Lung microvascular endothelial cell (primary cell): ENCODE results near the gene CAPSL. TPM values are rescaled to one million over a fixed set of nuclear protein-coding genes. Genes with fewer than 3 reads are reported as not detected.
"Not testable (repeated sequence)": the region's sequence is repeated elsewhere in the genome, so short reads cannot be mapped to it uniquely, and the experiment has no call there.

Experiments
- DNase-seq, 2 donors: peaks; one replicate each; pipeline versions ENCODE4 v3.0.0 to v3.0.0-alpha.2; 2010; ENCODE audit warnings: low read depth in 2 of 2
- total RNA-seq: library from RNA; depleted of rRNA; stranded (reverse); fragments of >200 nt; gene quantifications from 2 replicates; pipeline ENCODE4 v1.2.1, GENCODE V29; 2014

The CAPSL gene
- total RNA-seq: not detected in 2 replicates

GRCh38 chr5:35938568-35939227 is at the start of gene CAPSL:
Gene CAPSL (minus strand): TSS chr5:35938622. CDS start chr5:35921120, 17,502 bp downstream.
- DNase-seq: peak; percentile 27 to 32

- no peak for DNase-seq
Observed at GRCh38 chr5:35987776-35988175, 49.4 kb upstream of the CAPSL start.

- no peak for DNase-seq
Observed at GRCh38 chr5:35979715-35980114, 41.3 kb upstream of the CAPSL start.

- DNase-seq: not testable (repeated sequence)
Observed at GRCh38 chr5:35976859-35977258, 38.4 kb upstream of the CAPSL start.

GRCh38 chr5:35974570-35974969 is 36.1 kb upstream of the CAPSL start:
- no peak for DNase-seq

GRCh38 chr5:35971878-35972210 is 33.4 kb upstream of the CAPSL start:
- DNase-seq: no peak

- no peak for DNase-seq
Observed at GRCh38 chr5:35971186-35971877, 32.9 kb upstream of the CAPSL start.

- peak; percentile 6 to 21 for DNase-seq
Observed at GRCh38 chr5:35963381-35963843, 25.0 kb upstream of the CAPSL start.

- DNase-seq: no peak
Observed at GRCh38 chr5:35960328-35960727, 21.9 kb upstream of the CAPSL start.

- DNase-seq: no peak
Observed at GRCh38 chr5:35956429-35956828, 18.0 kb upstream of the CAPSL start.

- no peak for DNase-seq
Observed at GRCh38 chr5:35954175-35954574, 15.8 kb upstream of the CAPSL start.

GRCh38 chr5:35947085-35947484 is 8.7 kb upstream of the CAPSL start:
- no peak for DNase-seq

GRCh38 chr5:35939639-35940038 is 1.2 kb upstream of the CAPSL start:
- DNase-seq: no peak

- peak; percentile 47 to 60 for DNase-seq
Observed at GRCh38 chr5:35926389-35927051, 11.9 kb downstream of the CAPSL start.

- DNase-seq: peak; percentile 69 to 72
Observed at GRCh38 chr5:35924950-35925722, 13.3 kb downstream of the CAPSL start.

GRCh38 chr5:35924122-35924949 is 14.1 kb downstream of the CAPSL start:
- no peak for DNase-seq

GRCh38 chr5:35922468-35922867 is 16.0 kb downstream of the CAPSL start:
- no peak for DNase-seq

GRCh38 chr5:35921930-35922329 is 16.5 kb downstream of the CAPSL start:
- no peak for DNase-seq

- peak; percentile 39 to 46 for DNase-seq
Observed at GRCh38 chr5:35920890-35921289, 17.5 kb downstream of the CAPSL start.

GRCh38 chr5:35919191-35919590 is 19.2 kb downstream of the CAPSL start:
- peak in 1 of 2 donors; percentile 74 for DNase-seq

- DNase-seq: no peak
Observed at GRCh38 chr5:35908814-35909213, 29.6 kb downstream of the CAPSL start.
